Activated T-cell treated with anti-CD3 and anti-CD28 coated beads, Interleukin-2, amount 50 U/mL, for 24 hours (primary cell): ENCODE results near the gene FXYD5.
"Not testable (repeated sequence)": the region's sequence is repeated elsewhere in the genome, so short reads cannot be mapped to it uniquely, and the experiment has no call there.

Experiments
- DNase-seq: peaks from one replicate; pipeline ENCODE4 v3.0.0-alpha.2; 2020
- H3K27ac Mint-ChIP-seq: 2 replicates; pipeline ENCODE4 v1.8.0; 2020; ENCODE audit warnings: mild to moderate bottlenecking, mixed read lengths
- H3K27me3 Mint-ChIP-seq: 2 replicates; pipeline ENCODE4 v1.8.0; 2020; ENCODE audit warnings: mixed read lengths
- H3K36me3 Mint-ChIP-seq: 2 replicates; pipeline ENCODE4 v1.8.0; 2020; ENCODE audit warnings: low read depth, mixed read lengths
- H3K4me1 Mint-ChIP-seq: 2 replicates; pipeline ENCODE4 v1.8.0; 2020; ENCODE audit warnings: low read depth, mixed read lengths
- H3K4me3 Mint-ChIP-seq: 2 replicates; pipeline ENCODE4 v1.8.0; 2020; ENCODE audit warnings: mild to moderate bottlenecking, moderate library complexity, mixed read lengths
- H3K9me3 Mint-ChIP-seq: 2 replicates; pipeline ENCODE4 v1.8.0; 2020; ENCODE audit warnings: mixed read lengths

Gene FXYD5

DNA sequence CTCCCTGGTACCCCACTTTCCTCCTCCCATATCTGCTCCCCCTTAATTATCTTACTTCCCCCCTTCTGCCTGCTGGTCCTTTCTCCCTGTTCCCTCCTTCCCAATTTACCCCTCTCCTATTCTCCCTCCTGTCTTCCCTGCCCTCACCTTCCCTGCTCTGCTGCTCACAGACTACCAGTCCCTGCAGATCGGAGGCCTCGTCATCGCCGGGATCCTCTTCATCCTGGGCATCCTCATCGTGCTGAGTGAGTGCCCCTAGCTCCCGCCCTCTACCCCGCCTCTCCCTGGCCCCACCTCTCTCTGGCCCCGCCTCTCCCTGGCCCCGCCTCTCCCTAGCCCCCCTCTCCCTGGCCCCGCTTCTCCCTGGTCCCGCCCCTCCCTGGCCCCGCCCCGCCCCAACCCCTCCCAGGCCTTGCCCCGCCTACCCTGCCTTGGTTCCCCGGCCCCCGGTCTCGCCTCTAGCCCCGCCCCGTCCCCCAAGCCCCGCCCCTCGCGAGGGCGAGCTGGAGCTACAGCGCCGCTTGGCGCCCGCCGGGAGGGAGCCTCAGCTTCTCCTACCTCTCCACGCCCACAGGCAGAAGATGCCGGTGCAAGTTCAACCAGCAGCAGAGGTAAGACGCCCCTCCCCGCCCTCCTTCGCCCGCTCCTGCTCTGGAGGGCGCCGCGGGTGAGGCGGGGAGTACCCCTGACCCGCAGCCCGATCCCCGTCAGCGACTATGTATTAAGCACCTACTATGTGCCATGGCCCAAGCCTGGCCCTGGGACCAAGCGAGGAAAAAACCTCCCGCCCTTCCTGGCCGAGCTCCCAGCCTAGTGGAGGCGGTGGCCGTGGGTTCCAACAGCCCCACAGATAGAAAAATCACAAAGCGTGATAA is 13.3 kb upstream of the FXYD5 start:
- DNase-seq = peak; percentile 96
- Mint-ChIP-seq H3K27ac (peak overlapping the region; percentile 84), H3K36me3 (no peaks in the 10 kb centered on the region), H3K4me3 (peak overlapping the region; percentile 73), H3K27me3 (peaks cover 6% of the 10 kb centered on the region), H3K9me3 (no peaks in the 10 kb centered on the region), H3K4me1 (peaks cover 38% of the 10 kb centered on the region)

DNA sequence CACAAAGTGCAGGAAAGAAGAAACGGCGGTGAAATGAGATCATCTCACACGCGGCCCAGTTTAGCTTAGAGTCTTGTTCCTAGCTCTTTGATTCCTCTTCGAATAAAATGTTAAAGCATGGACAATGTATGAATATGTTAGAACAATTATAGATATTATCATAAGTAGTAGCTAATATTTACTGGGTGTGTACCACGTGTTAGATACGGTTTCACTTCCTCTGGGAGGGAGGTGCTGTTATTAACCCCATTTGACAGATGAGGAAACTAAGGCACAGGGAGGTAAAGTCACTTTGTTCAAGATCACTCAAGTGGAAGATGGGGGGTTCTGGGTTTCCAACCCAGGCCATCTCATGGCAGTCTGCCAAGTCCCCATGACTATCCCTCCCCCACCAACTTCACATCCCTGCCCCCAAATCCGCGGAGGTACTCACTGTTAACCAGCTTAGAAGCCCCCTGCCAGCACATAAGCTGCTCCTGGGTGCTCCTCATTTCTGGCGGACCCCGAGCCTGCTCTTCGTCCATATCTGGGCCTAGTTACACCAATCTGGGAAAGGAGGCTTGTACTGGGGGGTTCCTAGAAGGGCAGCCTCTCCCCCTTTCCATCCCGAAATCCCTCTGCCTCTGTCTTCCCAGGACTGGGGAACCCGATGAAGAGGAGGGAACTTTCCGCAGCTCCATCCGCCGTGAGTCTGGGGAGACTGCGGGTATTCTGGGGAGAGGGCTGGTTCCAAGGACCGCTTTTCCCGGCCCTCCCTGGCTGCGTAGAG is 12.5 kb upstream of the FXYD5 start:
- H3K36me3 Mint-ChIP-seq = no peaks in the 10 kb centered on the region
- peaks cover 41% of the 10 kb centered on the region for H3K4me1 Mint-ChIP-seq
- H3K4me3 Mint-ChIP-seq = peak overlapping the region; percentile 73
- DNase-seq = no peak
- H3K27ac Mint-ChIP-seq = peak overlapping the region; percentile 84
- H3K27me3 Mint-ChIP-seq = peaks cover 6% of the 10 kb centered on the region
- H3K9me3 Mint-ChIP-seq = no peaks in the 10 kb centered on the region

DNA sequence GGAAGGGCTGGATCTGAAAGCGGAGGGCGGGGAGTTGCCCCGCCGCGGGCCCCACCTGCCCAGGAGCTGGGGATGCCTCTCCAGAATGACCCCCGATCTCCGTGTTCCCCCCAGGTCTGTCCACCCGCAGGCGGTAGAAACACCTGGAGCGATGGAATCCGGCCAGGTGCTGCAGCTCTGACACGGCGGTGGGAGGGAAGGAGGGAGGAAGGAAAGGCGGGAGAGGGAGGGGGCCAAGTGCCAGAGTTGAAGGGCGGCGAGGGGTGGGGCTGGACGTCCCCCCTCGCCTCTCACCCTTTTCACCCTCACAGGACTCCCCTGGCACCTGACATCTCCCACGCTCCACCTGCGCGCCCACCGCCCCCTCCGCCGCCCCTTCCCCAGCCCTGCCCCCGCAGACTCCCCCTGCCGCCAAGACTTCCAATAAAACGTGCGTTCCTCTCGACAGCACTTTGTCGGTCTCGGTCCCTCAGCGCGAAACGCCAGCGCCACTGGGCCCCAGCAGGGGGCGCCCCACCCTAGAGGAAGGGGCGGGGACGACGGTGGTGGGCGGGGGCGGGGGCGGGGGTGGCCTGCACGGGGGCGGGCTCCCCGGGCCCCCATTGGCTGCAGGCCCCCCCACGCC is 11.8 kb upstream of the FXYD5 start:
- DNase-seq = peak; percentile 81
- no peak overlapping the region for H3K27ac Mint-ChIP-seq
- peaks cover 39% of the 10 kb centered on the region for H3K4me1 Mint-ChIP-seq
- H3K27me3 Mint-ChIP-seq = peaks cover 6% of the 10 kb centered on the region
- no peaks in the 10 kb centered on the region for H3K9me3 Mint-ChIP-seq
- H3K36me3 Mint-ChIP-seq = no peaks in the 10 kb centered on the region
- H3K4me3 Mint-ChIP-seq = peak overlapping the region; percentile 73

DNA sequence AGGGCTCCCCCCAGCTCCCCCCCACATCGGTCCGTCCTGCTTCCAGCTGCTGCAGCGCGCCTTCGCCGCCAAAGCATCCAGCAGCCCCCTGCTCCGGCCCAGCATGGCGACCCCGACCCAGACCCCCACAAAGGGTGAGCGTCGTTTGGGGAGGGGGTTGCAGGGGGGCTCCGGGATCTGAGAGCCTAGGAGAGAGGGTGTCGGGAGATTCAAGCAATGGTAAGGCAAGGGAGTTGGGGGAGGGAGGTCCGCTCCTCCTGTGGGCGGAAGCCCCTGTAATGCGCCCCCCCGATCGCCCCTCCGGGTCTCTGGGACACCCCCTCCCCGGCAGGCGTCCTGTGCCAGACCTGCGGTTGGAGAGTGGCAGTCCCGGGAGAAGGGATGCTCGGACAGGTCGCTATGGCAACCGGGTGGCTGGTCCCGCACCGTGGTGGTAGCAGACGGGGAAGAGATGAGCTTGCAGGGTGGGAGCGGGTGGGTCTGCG is 11.3 kb upstream of the FXYD5 start, which contains the start of gene FXYD7:
TSS of gene FXYD7 (plus strand) at position 25 of the 485 bp plus-strand sequence. CDS start at position 104, 79 bp downstream.
- Mint-ChIP-seq H3K4me1 (peaks cover 39% of the 10 kb centered on the region), H3K36me3 (no peaks in the 10 kb centered on the region), H3K27me3 (peaks cover 6% of the 10 kb centered on the region), H3K4me3 (peak within 1 kb of the TSS; percentile 73), H3K27ac (no peak within 1 kb of the TSS), H3K9me3 (no peaks in the 10 kb centered on the region)
- peak; percentile 44 for DNase-seq

DNA sequence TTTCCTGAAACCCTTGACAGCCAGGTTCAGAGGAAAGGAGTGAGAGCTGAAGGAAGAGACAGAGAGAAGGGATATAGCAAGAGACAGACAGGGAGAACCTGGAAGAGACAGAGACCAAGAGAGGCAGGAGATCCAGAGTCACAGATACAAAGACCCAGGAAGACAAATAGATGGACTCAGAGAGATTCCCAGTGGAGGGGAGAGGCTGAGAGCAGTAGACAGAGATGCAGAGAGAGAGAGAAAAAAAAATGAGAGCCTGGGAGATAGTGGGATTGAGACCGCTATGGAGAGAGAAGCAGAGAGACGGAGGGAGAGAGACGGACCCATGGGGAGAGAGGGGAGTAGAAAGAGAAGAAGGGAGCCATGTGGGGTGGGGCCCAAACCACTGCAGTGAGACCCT is 10.7 kb upstream of the FXYD5 start:
- Mint-ChIP-seq H3K27ac (no peak overlapping the region), H3K4me3 (no peak overlapping the region), H3K9me3 (no peaks in the 10 kb centered on the region), H3K27me3 (peaks cover 6% of the 10 kb centered on the region), H3K36me3 (no peaks in the 10 kb centered on the region), H3K4me1 (peaks cover 39% of the 10 kb centered on the region)
- DNase-seq = no peak

DNA sequence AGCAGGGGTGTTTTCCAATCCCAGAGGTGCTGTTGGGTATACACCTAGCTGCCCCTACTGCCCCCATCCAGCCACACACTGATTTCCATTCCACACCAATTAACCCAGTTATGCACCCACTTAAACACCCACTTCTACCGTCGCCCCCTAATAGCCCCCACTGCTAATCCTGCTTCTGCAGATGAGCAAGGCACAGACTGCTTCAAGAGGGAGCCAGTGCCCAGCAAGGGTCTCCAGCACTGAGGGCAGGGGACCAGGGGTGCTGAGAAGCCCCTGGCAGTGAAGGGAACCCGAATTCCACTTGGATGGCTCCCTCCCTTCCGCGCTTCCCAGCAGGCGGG is 10.3 kb upstream of the FXYD5 start:
- Mint-ChIP-seq H3K36me3 (no peaks in the 10 kb centered on the region), H3K4me3 (no peak overlapping the region), H3K27me3 (peaks cover 6% of the 10 kb centered on the region), H3K27ac (no peak overlapping the region), H3K4me1 (peaks cover 39% of the 10 kb centered on the region), H3K9me3 (no peaks in the 10 kb centered on the region)
- DNase-seq = no peak

DNA sequence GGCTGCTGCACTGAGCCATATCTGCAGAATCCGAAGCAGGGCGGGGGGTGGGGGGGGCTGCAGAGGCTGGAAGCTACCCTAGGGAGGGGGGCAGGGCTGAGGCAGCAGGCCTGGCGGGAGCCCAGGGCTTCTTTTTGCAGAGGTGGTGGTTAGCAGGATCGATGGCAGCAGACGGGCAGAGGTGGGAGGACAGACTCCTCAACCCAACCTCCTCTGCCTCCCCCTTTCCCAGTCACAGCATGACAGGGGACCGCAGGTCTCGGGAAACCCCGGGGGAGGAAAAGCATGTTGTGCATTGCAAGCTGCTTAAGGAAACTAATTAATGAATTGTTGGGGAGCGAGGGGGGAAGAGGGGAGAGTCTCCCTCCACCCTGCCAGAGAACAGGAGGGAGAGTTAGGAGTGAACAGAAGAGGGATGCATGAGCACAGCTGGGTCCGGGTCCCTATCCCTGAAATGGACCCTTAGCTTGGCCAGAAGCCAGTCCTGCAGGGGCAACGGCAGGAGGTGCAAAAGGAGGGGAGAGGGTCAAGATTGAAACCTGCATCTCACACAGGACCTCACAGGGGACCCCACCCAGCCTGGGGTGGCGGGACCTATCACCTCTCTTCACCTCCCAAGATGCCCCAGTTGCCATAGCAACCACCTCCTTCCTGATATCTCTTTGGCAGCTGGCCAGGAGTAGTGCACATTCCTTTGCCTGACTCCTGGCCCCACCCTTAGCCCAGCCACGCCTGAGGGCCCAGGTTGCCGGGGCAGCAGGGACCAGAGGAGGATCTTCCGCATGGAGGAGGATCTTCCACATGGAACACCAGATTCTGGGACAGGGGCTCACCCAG is 9.7 kb upstream of the FXYD5 start:
- Mint-ChIP-seq H3K27me3 (peaks cover 6% of the 10 kb centered on the region), H3K4me3 (no peak overlapping the region), H3K36me3 (no peaks in the 10 kb centered on the region), H3K27ac (no peak overlapping the region), H3K9me3 (no peaks in the 10 kb centered on the region), H3K4me1 (peaks cover 39% of the 10 kb centered on the region)
- no peak for DNase-seq

DNA sequence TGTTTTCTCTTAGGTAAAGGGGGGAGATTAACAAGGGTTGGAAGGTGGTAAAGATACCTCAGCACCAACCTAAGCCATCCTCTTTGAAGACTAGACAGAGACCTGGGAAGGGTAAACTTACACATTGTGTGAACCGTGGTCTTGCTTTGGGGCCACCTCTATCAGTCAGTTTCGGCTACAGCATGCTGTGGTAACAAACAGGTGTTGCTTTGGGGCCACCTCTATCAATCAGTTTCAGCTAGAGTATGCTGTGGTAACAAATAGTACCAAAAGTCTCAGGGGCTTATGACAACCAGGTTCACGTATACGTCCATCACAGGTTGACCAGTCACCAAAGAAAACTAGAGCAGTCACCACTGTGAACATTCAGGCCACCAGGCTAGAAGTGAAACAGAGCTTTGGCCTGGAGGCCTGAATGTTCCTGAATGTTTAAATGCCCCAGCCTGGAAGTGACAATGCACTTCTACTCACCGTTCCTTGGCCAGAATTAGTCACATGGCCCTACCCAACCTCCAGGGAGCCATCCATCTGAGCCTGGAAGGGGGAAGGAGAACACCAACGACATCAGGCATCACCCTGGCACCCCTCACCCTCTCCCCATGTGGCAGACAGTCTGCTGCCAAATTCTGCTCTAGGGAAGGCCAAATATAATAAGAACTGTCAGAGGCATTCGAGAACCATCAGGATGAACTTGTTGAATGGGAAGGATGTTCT is 7.6 kb upstream of the FXYD5 start:
- no peaks in the 10 kb centered on the region for H3K9me3 Mint-ChIP-seq
- H3K36me3 Mint-ChIP-seq = no peaks in the 10 kb centered on the region
- no peak overlapping the region for H3K4me3 Mint-ChIP-seq
- H3K27me3 Mint-ChIP-seq = peaks cover 2% of the 10 kb centered on the region
- H3K27ac Mint-ChIP-seq = no peak overlapping the region
- H3K4me1 Mint-ChIP-seq = peaks cover 27% of the 10 kb centered on the region
- no peak for DNase-seq

DNA sequence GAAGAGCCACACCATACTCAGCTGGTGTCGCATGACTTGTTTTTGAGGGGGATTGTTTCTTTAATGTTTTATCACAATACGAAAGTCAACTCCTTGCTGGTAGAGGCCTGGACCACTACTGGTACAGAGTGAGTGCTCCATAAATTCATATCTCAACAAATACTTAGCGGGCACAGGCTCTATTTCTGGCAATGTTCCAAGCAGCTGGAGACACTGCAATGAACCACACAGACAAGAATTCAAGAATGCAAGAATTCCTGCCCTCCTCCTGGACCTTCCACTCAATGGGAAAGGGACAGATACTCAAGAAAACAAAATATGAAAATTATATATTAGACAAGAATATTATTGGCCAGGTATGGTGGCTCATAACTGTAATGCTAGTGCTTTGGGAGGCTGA is 5.1 kb upstream of the FXYD5 start:
- Mint-ChIP-seq H3K4me3 (no peak overlapping the region), H3K27ac (no peak overlapping the region), H3K4me1 (peaks cover 19% of the 10 kb centered on the region), H3K9me3 (no peaks in the 10 kb centered on the region), H3K27me3 (no peaks in the 10 kb centered on the region), H3K36me3 (peaks cover 4% of the 10 kb centered on the region)
- no peak for DNase-seq

DNA sequence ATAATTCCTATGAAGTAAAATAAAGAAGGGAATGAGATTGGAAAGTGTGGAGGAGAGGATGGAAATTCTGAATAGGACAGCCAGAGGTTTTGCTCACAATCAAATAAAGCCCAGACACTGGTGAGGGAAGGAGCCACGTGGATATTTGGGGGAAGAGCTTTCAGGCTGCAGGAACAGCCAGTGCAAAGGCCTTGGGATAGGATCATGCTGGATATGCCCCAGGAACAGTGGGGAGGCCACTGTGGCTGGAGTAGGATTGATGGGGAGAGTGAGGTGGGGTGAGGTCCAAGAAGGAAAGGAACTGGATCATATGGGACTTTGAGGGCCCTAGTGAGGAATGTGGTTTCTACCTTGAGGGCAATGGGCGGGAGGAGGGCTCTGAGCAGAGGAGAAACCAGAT is 4.1 kb upstream of the FXYD5 start:
- Mint-ChIP-seq H3K4me3 (no peak overlapping the region), H3K27ac (no peak overlapping the region), H3K36me3 (peaks cover 14% of the 10 kb centered on the region), H3K4me1 (peaks cover 16% of the 10 kb centered on the region), H3K27me3 (no peaks in the 10 kb centered on the region), H3K9me3 (no peaks in the 10 kb centered on the region)
- no peak for DNase-seq

DNA sequence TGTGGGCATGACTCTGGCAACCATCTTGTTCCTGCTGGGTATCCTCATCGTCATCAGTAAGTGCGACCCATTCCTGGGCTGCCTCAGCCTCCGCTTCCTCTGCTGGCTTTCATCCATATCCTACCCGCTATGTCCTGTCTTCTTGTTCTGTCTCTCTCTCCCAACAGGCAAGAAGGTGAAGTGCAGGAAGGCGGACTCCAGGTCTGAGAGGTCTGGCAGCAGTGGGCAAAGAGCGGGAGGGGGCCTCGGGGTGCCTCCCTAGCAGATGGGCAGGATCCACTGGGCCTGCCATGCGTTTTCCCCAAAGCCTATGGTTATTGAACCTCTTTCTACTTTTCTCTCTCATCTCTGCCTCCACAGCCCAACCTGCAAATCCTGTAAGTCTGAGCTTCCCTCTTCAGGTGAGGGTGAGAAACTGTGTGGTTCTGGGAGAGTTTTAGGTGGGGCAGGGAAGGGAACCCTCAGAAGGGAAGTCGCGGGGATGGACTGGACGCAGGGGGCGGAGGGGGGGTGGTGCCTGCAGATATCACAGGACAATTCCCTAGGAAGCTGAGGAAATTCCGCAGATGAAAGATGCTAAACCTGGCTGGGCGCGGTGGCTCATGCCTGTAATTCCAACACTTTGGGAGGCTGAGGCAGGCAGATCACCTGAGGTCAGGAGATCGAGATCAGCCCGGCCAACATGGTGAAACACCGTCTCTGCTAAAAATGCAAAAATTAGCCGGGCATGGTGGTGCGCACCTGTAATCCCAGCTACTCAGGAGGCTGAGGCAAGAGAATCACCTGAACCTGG is 3.1 kb upstream of the FXYD5 start:
- no peaks in the 10 kb centered on the region for H3K27me3 Mint-ChIP-seq
- H3K4me1 Mint-ChIP-seq = peaks cover 22% of the 10 kb centered on the region
- H3K27ac Mint-ChIP-seq = no peak overlapping the region
- H3K36me3 Mint-ChIP-seq = peaks cover 24% of the 10 kb centered on the region
- H3K4me3 Mint-ChIP-seq = no peak overlapping the region
- H3K9me3 Mint-ChIP-seq = no peaks in the 10 kb centered on the region
- DNase-seq = no peak

DNA sequence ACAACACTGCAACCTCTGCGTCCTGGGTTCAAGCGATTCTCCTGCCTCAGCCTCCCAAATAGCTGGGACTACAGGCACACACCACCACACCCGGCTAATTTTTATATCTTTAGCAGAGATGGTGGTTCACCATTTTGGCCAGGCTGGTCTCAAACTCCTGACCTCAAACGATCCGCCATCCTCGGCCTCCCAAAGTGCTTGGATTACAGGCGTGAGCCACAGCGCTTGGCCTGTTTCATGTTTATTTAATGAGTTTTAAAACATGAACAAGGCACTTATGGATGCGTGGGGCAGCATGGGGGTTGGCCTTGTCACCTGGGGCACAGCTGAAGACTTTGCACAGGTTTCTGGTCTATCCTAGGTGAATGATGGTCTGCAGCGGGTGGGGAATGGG is 1.4 kb upstream of the FXYD5 start:
- H3K27me3 Mint-ChIP-seq, H3K9me3 Mint-ChIP-seq, DNase-seq: not testable (repeated sequence)
- H3K4me1 Mint-ChIP-seq = peaks cover 37% of the 10 kb centered on the region
- peak overlapping the region; percentile 82 for H3K27ac Mint-ChIP-seq
- peak overlapping the region; percentile 100 for H3K4me3 Mint-ChIP-seq
- peaks cover 41% of the 10 kb centered on the region for H3K36me3 Mint-ChIP-seq
